HEK293 (cell line): ENCODE results near the gene TSSK3.

Experiments
- CTCF ChIA-PET: fragments of 350-600 bp; formaldehyde crosslinking; extraction: SDS; loops from one replicate; lab custom pipeline; 2021; ENCODE audit warnings: antibody characterized with exemption; lab: Yijun Ruan, JAX
- POLR2A ChIA-PET: fragments of 300-600 bp; formaldehyde crosslinking; extraction: SDS; loops from one replicate; lab custom pipeline; 2020; ENCODE audit warnings: antibody characterized with exemption, inconsistent platforms; lab: Yijun Ruan, JAX
- H3K27ac ChIP-seq: fragments of 200-500 bp; sonication (Bioruptor generic); 2 replicates; pipeline ENCODE4 v1.5.1; 2014; ENCODE audit warnings: low read depth, low read length, control low read depth, inconsistent platforms; ENCODE audit errors: extremely low read depth
- H3K36me3 ChIP-seq, 2 experiments: fragments of 200-500 bp in 1 of 2; sonication (Bioruptor generic) in 1 of 2; 1 replicate in 1 of 2; 2 replicates in 1 of 2; pipeline ENCODE4 v1.5.1; 2014 to 2017; ENCODE audit warnings: inconsistent platforms in 2 of 2, low read length in 2 of 2; ENCODE audit not compliant: control insufficient read depth in 2 of 2, insufficient read depth in 1 of 2
- H3K4me1 ChIP-seq: fragments of 200-500 bp; sonication (Bioruptor generic); 2 replicates; pipeline ENCODE4 v1.5.1; 2014; ENCODE audit warnings: mild to moderate bottlenecking, low read length, inconsistent platforms; ENCODE audit not compliant: control insufficient read depth, insufficient read depth
- H3K4me3 ChIP-seq: 2 replicates; pipeline ENCODE4 v1.5.1; 2011; ENCODE audit warnings: low read depth, mild to moderate bottlenecking, control low read depth, low read length, moderate library complexity
- H3K9me3 ChIP-seq: fragments of 200-500 bp; sonication (Bioruptor generic); 2 replicates; pipeline ENCODE4 v1.5.1; 2014; ENCODE audit warnings: low read depth, low read length, inconsistent platforms; ENCODE audit not compliant: control insufficient read depth, insufficient read depth
- KLF17 ChIP-seq: fragments of 450-650 bp; formaldehyde crosslinking; IDR thresholded peaks from 2 replicates; pipeline ENCODE4 v1.5.1; 2016; ENCODE audit warnings: missing biosample characterization, missing genetic modification characterization
- KLF9 ChIP-seq: fragments of 450-650 bp; formaldehyde crosslinking; IDR thresholded peaks from 2 replicates; pipeline ENCODE4 v1.5.1; 2016; ENCODE audit warnings: missing biosample characterization, missing genetic modification characterization, low read depth
- MZF1 ChIP-seq: fragments of 450-650 bp; formaldehyde crosslinking; IDR thresholded peaks from 2 replicates; pipeline ENCODE4 v1.5.1; 2017; ENCODE audit warnings: missing biosample characterization, missing genetic modification characterization, borderline replicate concordance
- PRDM4 ChIP-seq: fragments of 450-650 bp; formaldehyde crosslinking; IDR thresholded peaks from 2 replicates; pipeline ENCODE4 v1.5.1; 2017; ENCODE audit warnings: missing biosample characterization, missing genetic modification characterization
- ZBTB7A ChIP-seq: fragments of 450-650 bp; formaldehyde crosslinking; IDR thresholded peaks from 2 replicates; pipeline ENCODE4 v1.5.1; 2016; ENCODE audit warnings: low read depth, missing biosample characterization, missing genetic modification characterization
- ZNF121 ChIP-seq: fragments of 450-650 bp; formaldehyde crosslinking; IDR thresholded peaks from 2 replicates; pipeline ENCODE4 v1.5.1; 2016; ENCODE audit warnings: missing biosample characterization, missing genetic modification characterization
- ZNF239 ChIP-seq: fragments of 450-650 bp; formaldehyde crosslinking; IDR thresholded peaks from 2 replicates; pipeline ENCODE4 v1.5.1; 2016; ENCODE audit warnings: missing biosample characterization, missing genetic modification characterization
- ZNF404 ChIP-seq: fragments of 450-650 bp; formaldehyde crosslinking; IDR thresholded peaks from 2 replicates; pipeline ENCODE4 v1.5.1; 2017; ENCODE audit warnings: missing biosample characterization, missing genetic modification characterization
- ZNF549 ChIP-seq: fragments of 450-650 bp; IDR thresholded peaks from 2 replicates; pipeline ENCODE4 v1.5.1; 2018; ENCODE audit warnings: missing biosample characterization, missing genetic modification characterization, mild to moderate bottlenecking, inconsistent platforms, moderate library complexity
- ZNF555 ChIP-seq: fragments of 450-650 bp; formaldehyde crosslinking; conservative IDR thresholded peaks from 2 replicates; pipeline ENCODE4 v1.5.1; 2017; ENCODE audit warnings: missing biosample characterization, mild to moderate bottlenecking, missing genetic modification characterization, inconsistent platforms
- ZNF610 ChIP-seq: fragments of 450-650 bp; formaldehyde crosslinking; IDR thresholded peaks from 2 replicates; pipeline ENCODE4 v1.5.1; 2016; ENCODE audit warnings: missing biosample characterization, missing genetic modification characterization, borderline replicate concordance
- TF ChIP-seq, protein P1 (sequence below): fragments of 450-650 bp; formaldehyde crosslinking; IDR thresholded peaks from 2 replicates; pipeline ENCODE4; 2016; ENCODE audit warnings: missing biosample characterization, missing genetic modification characterization

TSSK3 gene

DNA sequence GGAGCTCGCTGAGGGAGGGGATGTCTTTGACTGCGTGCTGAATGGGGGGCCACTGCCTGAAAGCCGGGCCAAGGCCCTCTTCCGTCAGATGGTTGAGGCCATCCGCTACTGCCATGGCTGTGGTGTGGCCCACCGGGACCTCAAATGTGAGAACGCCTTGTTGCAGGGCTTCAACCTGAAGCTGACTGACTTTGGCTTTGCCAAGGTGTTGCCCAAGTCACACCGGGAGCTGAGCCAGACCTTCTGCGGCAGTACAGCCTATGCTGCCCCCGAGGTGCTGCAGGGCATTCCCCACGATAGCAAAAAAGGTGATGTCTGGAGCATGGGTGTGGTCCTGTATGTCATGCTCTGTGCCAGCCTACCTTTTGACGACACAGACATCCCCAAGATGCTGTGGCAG, 1.4 kb downstream of the TSSK3 start:
- POLR2A ChIA-PET: interaction anchor here (2.0 kb wide), 1 partner anchor 27 kb away, joined by 6 read pairs; the partner anchor contains the start of gene MARCKSL1
- no peak overlapping the region for H3K27ac ChIP-seq

GRCh38 chr1:32364836-32365235, 2.5 kb downstream of the TSSK3 start:
- POLR2A ChIA-PET: interaction anchor here (0.7 to 1.3 kb wide), 3 partner anchors 29 to 73 kb away, joined by 3 to 4 read pairs (median 4); partner anchors contain the start of genes BSDC1, HDAC1 and MARCKSL1
- TF ChIP-seq ZNF404 (tag by site-specific recombination) (no peak), KLF17 (tag by site-specific recombination) (no peak), KLF9 (tag by site-specific recombination) (no peak), MZF1 (tag by site-specific recombination) (no peak), ZNF121 (tag by site-specific recombination) (no peak), ZNF610 (tag by site-specific recombination) (no peak), ZNF239 (tag by site-specific recombination) (no peak), ZBTB7A (tag by site-specific recombination) (no peak)
- TF ChIP-seq, protein P1, sequence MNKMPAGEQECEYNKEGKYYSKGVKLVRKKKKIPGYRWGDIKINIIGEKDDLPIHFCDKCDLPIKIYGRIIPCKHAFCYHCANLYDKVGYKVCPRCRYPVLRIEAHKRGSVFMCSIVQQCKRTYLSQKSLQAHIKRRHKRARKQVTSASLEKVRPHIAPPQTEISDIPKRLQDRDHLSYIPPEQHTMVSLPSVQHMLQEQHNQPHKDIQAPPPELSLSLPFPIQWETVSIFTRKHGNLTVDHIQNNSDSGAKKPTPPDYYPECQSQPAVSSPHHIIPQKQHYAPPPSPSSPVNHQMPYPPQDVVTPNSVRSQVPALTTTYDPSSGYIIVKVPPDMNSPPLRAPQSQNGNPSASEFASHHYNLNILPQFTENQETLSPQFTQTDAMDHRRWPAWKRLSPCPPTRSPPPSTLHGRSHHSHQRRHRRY (tag by site-specific recombination): no peak

More for the DNA sequence above, 1.4 kb downstream of the TSSK3 start:
- H3K4me3 ChIP-seq: no peak overlapping the region
- CTCF ChIA-PET: interaction anchor here (0.6 kb wide), 1 partner anchor 184 kb away, joined by 3 read pairs; the partner anchor contains the start of gene TXLNA
- no peak for TF ChIP-seq ZNF549 (tag by site-specific recombination)
- H3K9me3 ChIP-seq: no peaks in the 10 kb centered on the region
- no peaks in the 10 kb centered on the region for H3K4me1 ChIP-seq
- H3K36me3 ChIP-seq: peaks cover 0 to 91% of the 10 kb centered on the region in 2 experiments; a peak in 2 of 3 replicates

GRCh38 chr1:32365445-32365844, 3.1 kb downstream of the TSSK3 start:
- H3K4me1 ChIP-seq: no peaks in the 10 kb centered on the region
- no peak for TF ChIP-seq ZNF555
- TF ChIP-seq PRDM4: peak; percentile 95
- peaks cover 8 to 95% of the 10 kb centered on the region in 2 experiments; a peak in 2 of 3 replicates for H3K36me3 ChIP-seq
- ChIA-PET CTCF (no interaction called here), POLR2A (interaction anchor here (0.7 to 1.3 kb wide), 4 partner anchors 29 to 73 kb away, joined by 3 to 5 read pairs (median 4); partner anchors contain the start of genes BSDC1, HDAC1 and MARCKSL1)
- no peak overlapping the region for H3K4me3 ChIP-seq
- no peaks in the 10 kb centered on the region for H3K9me3 ChIP-seq
- no peak overlapping the region for H3K27ac ChIP-seq

More at GRCh38 chr1:32364836-32365235, 2.5 kb downstream of the TSSK3 start:
- H3K9me3 ChIP-seq: no peaks in the 10 kb centered on the region
- no peaks in the 10 kb centered on the region for H3K4me1 ChIP-seq
- peaks cover 8 to 96% of the 10 kb centered on the region in 2 experiments; a peak in 2 of 3 replicates for H3K36me3 ChIP-seq
- CTCF ChIA-PET: no interaction called here
- H3K4me3 ChIP-seq: no peak overlapping the region
- no peak overlapping the region for H3K27ac ChIP-seq
